ENCODE results near the gene ATP13A1.
"Not testable (repeated sequence)": the region's sequence is repeated elsewhere in the genome, so short reads cannot be mapped to it uniquely, and the experiment has no call there.

Gene ATP13A1

DNA sequence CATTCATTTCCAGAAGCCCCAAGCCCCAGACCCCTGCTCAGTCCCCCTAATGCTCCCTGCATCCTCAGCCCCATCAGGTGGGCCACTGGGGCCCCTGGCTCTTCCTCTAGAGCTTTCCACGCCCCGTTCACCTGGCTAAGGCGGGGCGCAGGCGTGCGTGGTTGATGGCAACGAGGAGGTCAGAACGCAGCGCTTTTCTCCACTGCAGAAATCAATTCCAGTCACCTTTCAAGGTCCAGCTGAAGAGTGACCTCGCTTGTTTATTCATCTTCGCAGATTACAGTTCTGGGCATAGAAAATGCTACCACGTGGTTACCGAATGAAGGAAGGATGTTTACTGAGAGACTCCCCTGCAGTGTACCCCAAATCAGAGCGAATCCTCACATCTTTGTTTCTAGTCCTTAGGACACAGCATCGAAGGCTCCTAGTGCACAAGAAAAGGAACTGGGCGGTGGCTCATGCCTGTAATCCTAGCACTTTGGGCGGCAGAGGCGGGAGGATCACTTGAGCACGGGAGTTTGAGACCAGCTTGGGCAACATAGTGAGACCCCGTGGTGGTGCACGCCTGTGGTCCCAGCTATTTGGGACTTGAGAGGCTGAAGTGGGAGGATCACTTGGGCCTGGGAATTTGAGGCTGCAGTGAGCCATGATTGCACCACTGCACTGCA is 44.2 kb downstream of the ATP13A1 start:
- DNase-seq (ENCODE audit: low read depth) = no peak

DNA sequence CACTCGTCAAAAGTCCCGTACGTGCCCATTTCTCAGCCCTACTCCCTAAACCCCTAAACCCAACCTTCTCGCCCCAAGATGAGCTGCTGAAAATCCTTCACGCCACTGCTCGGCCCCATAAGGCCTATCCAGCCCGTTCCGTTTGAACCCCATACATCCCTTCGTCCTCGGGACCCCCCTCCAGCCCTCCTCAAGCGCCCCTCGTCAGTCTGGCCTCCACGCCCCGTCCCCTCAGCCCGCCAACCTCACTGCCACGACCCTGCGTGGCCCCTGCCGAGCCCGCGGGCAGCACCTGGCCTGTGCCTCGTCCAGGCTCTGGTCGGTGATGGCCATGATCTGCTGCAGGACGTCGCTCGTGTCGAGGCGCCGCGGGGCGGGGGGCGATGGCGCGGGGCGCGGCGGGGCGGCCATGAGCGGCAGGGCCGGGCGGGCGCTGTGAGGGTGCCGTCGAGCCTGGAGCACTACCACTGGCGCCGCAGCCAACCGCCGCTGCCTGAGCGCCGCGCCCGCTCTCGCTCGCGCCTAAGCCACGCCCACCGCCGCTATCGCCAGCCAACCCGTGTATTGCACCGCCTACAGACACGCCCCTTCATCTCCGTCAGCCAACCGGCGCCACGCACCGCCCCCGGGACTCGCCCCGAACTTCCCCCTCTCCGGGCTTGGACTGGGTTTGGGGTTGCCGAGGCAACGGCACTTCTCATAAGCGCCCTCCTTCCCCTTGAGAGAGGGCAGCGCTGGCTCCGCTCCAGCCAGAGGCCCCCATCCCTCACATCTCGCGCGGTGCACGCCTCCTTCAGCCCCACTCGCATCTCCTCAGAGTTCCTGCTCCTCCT is 45.0 kb downstream of the ATP13A1 start, which contains the start of gene PBX4:
TSS of gene PBX4 (minus strand) at position 469 of the 833 bp plus-strand sequence. CDS start at position 411, 58 bp downstream.
- DNase-seq (ENCODE audit: low read depth) = peak; percentile 93

DNA sequence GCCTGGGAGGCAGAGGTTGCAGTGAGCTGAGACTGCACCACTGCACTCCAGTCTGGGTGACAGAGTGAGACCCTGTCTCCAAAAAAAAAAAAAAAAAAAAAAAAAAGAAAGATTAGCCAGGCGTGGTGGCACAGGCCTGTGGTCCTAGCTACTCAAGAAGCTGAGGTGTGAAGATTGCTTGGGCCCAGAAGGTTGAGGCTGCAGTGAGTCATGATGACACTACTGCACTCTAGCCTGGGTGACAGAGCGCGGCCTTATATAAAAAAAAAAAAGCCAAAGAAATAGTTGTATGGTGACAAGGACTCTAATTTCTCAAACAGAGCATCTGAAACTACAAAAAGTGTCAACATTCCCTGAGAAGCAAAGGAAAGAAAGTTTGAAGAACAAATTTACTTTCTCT is 48.4 kb downstream of the ATP13A1 start:
- peak; percentile 76 for DNase-seq (ENCODE audit: low read depth)

DNA sequence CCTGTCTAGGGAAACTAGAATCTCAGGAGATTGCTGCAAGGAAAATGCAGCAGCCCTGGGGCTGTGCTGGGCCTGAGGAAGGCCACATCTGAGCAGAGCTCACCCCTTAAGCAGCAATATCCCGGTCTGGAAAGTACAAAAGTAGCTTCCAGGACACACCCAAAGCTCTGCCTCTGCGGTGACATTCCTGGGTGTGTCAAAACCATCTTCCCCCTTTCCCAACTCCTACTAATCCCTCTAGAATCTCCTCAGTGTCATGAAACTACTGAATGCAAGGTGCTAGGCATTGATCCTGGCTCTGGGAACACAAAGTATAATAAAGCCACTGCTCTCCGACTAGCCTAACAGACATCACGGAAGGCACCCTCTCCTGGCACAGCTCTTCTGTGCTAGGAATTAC is 50.0 kb downstream of the ATP13A1 start:
- peak; percentile 61 for DNase-seq (ENCODE audit: low read depth)

DNA sequence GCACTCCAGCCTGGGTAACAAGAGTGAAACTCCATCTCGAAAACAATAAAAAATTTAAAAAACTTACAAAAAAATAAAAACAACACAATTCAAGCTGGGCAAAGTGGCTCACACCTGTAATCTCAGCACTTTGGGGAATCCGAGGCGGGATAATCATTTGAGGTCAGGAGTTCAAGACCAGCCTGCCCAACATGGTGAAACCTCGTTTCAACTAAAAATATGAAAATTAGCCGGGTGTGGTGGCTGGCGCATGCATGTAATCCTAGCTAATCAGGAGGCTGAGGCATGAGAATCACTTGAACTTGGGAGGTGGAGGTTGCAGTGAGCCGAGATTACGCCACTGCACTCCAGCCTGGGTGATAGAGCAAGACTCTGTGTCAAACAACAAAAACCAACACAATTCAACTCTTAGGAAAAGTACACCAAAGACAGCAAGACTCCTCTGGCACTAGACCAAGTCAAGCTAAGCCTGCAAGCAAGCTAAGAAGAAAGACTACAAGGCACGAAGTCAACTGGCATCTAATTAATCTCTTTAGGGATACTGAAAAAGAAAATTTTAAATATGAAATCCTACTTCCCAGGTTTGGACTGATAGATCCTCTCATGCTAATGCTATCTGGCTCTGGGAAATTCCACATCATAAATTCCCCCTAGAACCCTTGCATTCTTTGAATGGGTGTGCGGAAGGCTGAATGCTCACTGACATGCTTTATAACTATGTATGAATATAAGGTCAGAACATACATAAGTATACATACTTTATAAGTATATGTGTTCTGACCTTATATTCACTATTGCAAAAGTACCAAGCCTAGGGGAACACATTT is 52.9 kb downstream of the ATP13A1 start:
- no peak for DNase-seq (ENCODE audit: low read depth)

DNA sequence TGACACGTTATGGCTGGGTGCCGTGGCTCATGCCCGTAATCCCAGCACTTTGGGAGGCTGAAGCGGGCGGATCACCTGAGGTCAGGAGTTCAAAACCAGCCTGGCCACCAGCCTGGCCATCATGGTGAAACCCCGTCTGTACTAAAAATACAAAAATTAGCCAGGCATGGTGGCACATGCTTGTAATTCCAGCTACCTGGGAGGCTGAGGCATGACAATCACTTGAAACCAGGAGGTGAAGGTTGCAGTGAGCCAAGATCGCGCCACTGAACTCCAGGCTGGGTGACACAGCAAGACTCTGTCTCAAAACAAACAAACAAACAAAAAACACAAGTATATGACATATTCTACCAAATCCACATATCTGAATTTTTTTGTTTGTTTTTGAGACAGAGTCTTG is 56.8 kb downstream of the ATP13A1 start:
- not testable (repeated sequence) for DNase-seq (ENCODE audit: low read depth)

DNA sequence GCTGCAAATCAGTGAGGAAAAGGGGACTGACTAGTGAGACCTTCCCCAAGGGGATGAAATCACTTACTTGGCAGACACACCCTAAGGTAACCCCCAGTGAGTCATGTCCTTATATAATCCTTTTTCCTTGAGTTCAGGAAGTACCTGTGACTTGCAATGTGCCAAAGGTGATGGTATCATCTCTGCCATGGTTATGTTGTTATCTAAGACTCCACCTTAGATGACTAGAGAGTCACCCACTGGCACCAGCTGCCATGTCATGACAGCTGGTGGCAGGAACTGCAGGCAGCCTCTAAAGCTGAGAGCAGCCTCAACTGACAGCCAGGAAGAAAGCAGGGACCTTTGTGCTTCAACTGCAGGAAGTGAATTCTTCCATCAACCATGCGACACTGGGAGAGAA is 57.5 kb downstream of the ATP13A1 start:
- no peak for DNase-seq (ENCODE audit: low read depth)

DNA sequence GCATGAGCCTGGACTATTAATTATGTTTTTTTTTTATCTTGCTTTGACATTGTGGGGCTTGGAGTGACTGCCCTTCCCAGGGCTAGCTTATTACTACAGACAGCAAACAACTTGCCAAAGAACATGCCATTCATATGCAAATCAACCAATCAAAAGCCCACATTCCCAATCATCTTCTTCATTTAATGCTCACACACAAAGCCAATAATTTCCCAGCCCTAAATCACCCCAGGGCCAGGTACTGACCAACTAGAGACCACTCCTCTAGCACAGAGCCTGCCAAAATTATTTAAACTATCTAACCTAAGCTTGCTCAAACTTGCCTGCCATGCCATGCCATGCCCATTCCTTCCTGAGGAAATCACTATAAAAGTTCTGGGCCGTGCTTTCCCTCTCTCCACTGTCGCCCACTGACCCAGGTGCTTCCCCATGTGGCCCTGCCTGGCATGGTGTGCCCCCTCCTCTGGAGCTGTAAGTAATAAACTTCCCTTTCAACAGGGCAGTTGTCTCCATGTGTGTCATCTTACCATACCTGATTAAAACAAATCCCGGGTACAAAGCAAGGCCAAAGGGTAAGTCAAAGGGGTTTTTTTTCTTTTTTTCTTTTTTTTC is 60.7 kb downstream of the ATP13A1 start:
- DNase-seq (ENCODE audit: low read depth) = no peak

DNA sequence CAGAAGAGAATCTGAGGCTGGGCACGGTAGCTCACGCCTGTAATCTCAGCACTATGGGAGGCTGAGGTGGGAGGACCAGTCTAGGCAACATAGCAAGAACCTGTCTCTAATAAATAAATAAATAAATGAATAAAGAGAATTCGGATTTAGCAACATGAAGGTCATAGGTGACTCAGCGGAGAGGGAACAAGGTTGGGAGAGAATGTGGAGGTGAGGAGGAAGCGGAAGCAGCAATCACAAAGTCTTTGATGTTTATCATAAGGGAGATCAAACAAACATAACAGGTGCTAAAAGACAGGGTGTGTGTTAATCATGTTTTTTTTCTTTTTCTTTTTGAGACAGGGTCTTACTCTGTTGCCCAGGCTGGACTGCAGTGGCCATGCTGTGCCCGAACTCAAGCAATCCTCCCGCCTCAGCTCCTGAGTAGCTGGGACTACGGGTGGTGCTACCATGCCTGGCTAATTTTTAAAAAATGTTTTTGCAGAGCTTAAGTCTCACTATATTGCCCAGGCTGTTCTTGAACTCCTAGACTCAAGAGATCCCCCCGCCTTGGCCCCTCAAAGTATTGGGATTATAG is 61.3 kb downstream of the ATP13A1 start:
- no peak for DNase-seq (ENCODE audit: low read depth)

DNA sequence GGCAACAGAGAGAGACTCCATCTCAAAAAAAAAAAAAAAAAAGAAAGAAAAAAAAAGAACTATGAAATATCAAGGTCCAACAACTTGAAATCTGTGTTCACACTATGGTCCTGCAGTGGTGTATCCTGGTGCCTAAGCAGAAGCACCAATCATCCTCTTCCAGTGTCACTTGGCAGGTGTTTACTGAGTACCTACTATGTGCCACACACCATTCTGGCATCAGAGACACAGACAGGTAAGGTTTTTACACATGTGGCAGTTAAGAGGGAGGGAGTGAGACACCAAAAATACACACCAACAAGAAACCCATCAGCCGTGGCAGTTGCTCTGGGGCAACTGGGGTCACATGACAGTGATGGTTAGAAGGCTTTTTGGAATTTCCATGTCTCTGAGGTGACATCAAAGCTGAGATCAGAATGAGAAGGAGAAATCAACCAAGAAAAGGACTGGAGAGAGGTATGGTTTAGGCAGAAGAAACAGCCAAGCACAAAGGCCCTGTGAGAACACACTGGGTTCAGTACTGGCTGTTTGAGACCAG is 62.6 kb downstream of the ATP13A1 start:
- no peak for DNase-seq (ENCODE audit: low read depth)

DNA sequence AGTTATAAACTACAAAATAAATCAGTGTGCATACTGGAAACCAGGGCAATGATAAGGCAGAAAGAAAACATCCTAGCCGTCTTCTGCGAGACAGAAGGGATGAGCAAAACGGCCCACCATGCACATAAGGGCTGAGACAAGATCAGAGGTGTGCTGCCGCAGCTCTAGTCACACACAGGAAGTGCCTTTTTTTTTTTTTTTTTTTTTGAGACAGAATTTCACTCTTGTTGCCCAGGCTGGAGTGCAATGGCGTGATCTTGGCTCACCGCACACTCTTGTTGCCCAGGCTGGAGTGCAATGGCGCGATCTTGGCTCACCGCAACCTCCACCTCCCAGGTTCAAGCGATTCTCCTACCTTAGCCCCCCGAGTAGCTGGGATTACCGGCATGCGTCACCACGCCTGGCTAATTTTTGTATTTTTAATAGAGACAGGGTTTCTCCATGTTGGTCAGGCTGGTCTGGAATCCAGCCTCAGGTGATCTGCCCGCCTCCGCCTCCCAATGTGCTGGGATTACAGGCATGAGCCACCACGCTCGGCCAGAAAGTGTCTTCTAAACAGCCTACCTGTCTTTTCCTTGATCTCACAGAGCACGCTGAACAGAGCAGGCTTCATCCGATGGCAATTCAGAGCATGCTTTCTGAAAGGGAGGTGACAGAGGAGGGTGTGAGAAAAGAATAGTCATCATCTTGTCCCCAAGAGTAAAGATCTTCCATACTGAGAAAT is 64.6 kb downstream of the ATP13A1 start:
- not testable (repeated sequence) for DNase-seq (ENCODE audit: low read depth)

DNA sequence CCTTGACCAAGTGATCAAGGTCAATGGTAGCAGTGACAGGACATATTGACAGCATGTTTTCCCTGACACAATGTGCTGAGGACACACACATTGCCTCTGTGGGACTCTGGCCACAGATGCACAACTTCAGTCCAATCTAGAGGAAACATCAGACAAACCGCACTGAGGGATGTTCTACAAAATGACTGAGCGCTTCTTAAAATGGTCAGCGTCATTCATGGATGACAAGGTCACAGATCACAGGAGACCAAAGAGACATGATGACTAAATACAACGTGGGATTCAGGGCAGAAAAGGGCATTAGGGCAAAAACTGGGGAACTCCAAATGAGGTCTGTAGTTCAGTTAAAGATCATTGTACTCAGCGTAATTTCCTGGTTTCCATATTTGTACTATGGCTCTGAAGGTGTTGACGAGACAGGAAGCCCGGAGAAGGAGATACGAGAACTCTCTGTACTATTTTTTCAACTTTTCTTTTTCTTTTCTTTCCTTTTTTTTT is 65.6 kb downstream of the ATP13A1 start:
- no peak for DNase-seq (ENCODE audit: low read depth)

Measured in EH (cell line).